SK-N-SH (cell line): ENCODE measurements around the gene PKM. TPM values are rescaled to one million over a fixed set of nuclear protein-coding genes. Genes with fewer than 3 reads are reported as not detected.

Experiments
- CTCF ChIA-PET: fragments of 300-600, 350-600 bp; formaldehyde crosslinking; extraction: SDS; loops from one replicate; lab custom pipeline; 2021; lab: Yijun Ruan, JAX
- POLR2A ChIA-PET: fragments of 350-600 bp; sonication (Branson Sonifier 250); formaldehyde crosslinking; extraction: SDS; loops from one replicate; lab custom pipeline; 2020; ENCODE audit warnings: antibody characterized with exemption, inconsistent platforms; lab: Yijun Ruan, JAX
- DNase-seq: peaks from one replicate; pipeline ENCODE4 v3.0.0; 2012
- H2AFZ ChIP-seq: fragments of 200-600 bp; sonication (generic); 2 replicates; pipeline ENCODE4 v1.8.1; 2016; ENCODE audit warnings: antibody characterized with exemption, mild to moderate bottlenecking, low read depth
- H3F3A ChIP-seq: fragments of 200-600 bp; sonication (generic); replicated peaks from 2 replicates; pipeline ENCODE3; 2016; ENCODE audit warnings: antibody characterized with exemption, mild to moderate bottlenecking; ENCODE audit not compliant: insufficient read depth
- H3K27ac ChIP-seq, 2 experiments: fragments of 200-500 bp in 1 of 2; fragments of 200-600 bp in 1 of 2; sonication (Bioruptor generic) in 1 of 2; sonication (generic), shearing (Covaris generic) in 1 of 2; 2 replicates each; pipeline versions ENCODE4 v1.5.1 to v1.6.1; 2014 to 2016; ENCODE audit warnings: low read depth in 2 of 2, inconsistent platforms in 1 of 2, low read length in 1 of 2, mild to moderate bottlenecking in 1 of 2, mixed read lengths in 1 of 2
- H3K27me3 ChIP-seq: fragments of 200-600 bp; sonication (generic), shearing (Covaris generic); 2 replicates; pipeline ENCODE4 v1.6.1; 2016; ENCODE audit warnings: mixed run types; ENCODE audit not compliant: insufficient read depth
- H3K36me3 ChIP-seq, 2 experiments: fragments of 200-500 bp in 1 of 2; fragments of 200-600 bp in 1 of 2; sonication (Bioruptor generic) in 1 of 2; sonication (generic) in 1 of 2; replicated peaks in 1 of 2; 2 replicates each; pipeline versions ENCODE3 to v1.5.1; 2014 to 2016; ENCODE audit warnings: low read length in 1 of 2, mild to moderate bottlenecking in 1 of 2; ENCODE audit not compliant: insufficient read depth in 2 of 2, control insufficient read depth in 1 of 2
- H3K4me1 ChIP-seq, 2 experiments: fragments of 200-500 bp in 1 of 2; fragments of 200-600 bp in 1 of 2; sonication (Bioruptor generic) in 1 of 2; sonication (generic), shearing (Covaris generic) in 1 of 2; 2 replicates each; pipeline versions ENCODE4 v1.5.1 to v1.6.1; 2014 to 2016; ENCODE audit warnings: low read depth in 1 of 2, low read length in 1 of 2, mixed run types in 1 of 2; ENCODE audit not compliant: insufficient read depth in 2 of 2, control insufficient read depth in 1 of 2
- H3K4me2 ChIP-seq: fragments of 200-600 bp; sonication (generic), shearing (Covaris generic); 2 replicates; pipeline ENCODE4 v1.6.1; 2017; ENCODE audit warnings: mixed run types
- H3K4me3 ChIP-seq, 2 experiments: fragments of 200-500 bp in 1 of 2; fragments of 200-600 bp in 1 of 2; sonication (Bioruptor generic) in 1 of 2; sonication (generic), shearing (Covaris generic) in 1 of 2; 2 replicates each; pipeline versions ENCODE4 v1.5.1 to v1.8.1; 2014 to 2016; ENCODE audit warnings: low read depth in 2 of 2, inconsistent platforms in 1 of 2, low read length in 1 of 2, mild to moderate bottlenecking in 1 of 2, mixed read lengths in 1 of 2, moderate library complexity in 1 of 2
- H3K79me2 ChIP-seq: fragments of 200-600 bp; sonication (generic); 2 replicates; pipeline ENCODE4 v1.8.1; 2017; ENCODE audit warnings: mild to moderate bottlenecking; ENCODE audit not compliant: insufficient read depth
- H3K9ac ChIP-seq: fragments of 200-600 bp; sonication (generic); 2 replicates; pipeline ENCODE4 v1.6.1; 2017; ENCODE audit warnings: mixed run types
- H3K9me2 ChIP-seq: fragments of 200-600 bp; sonication (generic); 2 replicates; pipeline ENCODE4 v1.6.1; 2017; ENCODE audit warnings: mixed run types
- H3K9me3 ChIP-seq: fragments of 200-600 bp; sonication (generic); 2 replicates; pipeline ENCODE4 v1.6.1; 2017; ENCODE audit warnings: mixed run types, mild to moderate bottlenecking, moderate library complexity
- H4K20me1 ChIP-seq: fragments of 200-600 bp; sonication (generic); 2 replicates; pipeline ENCODE4 v1.6.1; 2017; ENCODE audit warnings: mild to moderate bottlenecking, mixed run types; ENCODE audit not compliant: insufficient read depth
- ELF1 ChIP-seq: IDR thresholded peaks from 2 replicates; pipeline ENCODE4 v1.4.0; 2012
- EP300 ChIP-seq, 2 experiments: IDR thresholded peaks; 2 replicates each; pipeline versions ENCODE4 v1.4.0 to v1.6.1; 2012; ENCODE audit warnings: borderline replicate concordance in 1 of 2, low read depth in 1 of 2, low read length in 1 of 2
- FOSL2 ChIP-seq: IDR thresholded peaks from 2 replicates; pipeline ENCODE4 v1.4.0; 2012; ENCODE audit warnings: low read depth, mild to moderate bottlenecking, moderate library complexity, borderline replicate concordance
- FOXJ3 ChIP-seq: sonication (generic); formaldehyde crosslinking; IDR thresholded peaks from 2 replicates; pipeline ENCODE4 v1.5.1; 2020; ENCODE audit warnings: mild to moderate bottlenecking, missing genetic modification reagents
- FOXM1 ChIP-seq: IDR thresholded peaks from 2 replicates; pipeline ENCODE4 v1.4.0; 2012; ENCODE audit warnings: low read depth, mild to moderate bottlenecking
- GATA2 ChIP-seq: sonication (generic); formaldehyde crosslinking; IDR thresholded peaks from 2 replicates; pipeline ENCODE4 v1.5.0; 2020; ENCODE audit warnings: mild to moderate bottlenecking, missing genetic modification reagents
- MEF2A ChIP-seq: IDR thresholded peaks from 2 replicates; pipeline ENCODE4 v1.4.0; 2012; ENCODE audit warnings: low read depth, borderline replicate concordance
- MXI1 ChIP-seq: IDR thresholded peaks from 2 replicates; pipeline ENCODE4 v1.6.1; 2012; ENCODE audit warnings: mild to moderate bottlenecking, low read depth, low read length, improper control_type of control experiment
- POLR2AphosphoS5 ChIP-seq: IDR thresholded peaks from 2 replicates; pipeline ENCODE4 v1.6.1; 2012; ENCODE audit warnings: low read depth, low read length
- RAD21 ChIP-seq: IDR thresholded peaks from 2 replicates; pipeline ENCODE4 v1.6.1; 2012; ENCODE audit warnings: mild to moderate bottlenecking, low read length
- RFX5 ChIP-seq: IDR thresholded peaks from 2 replicates; pipeline ENCODE4 v1.6.1; 2012; ENCODE audit warnings: mild to moderate bottlenecking, improper control_type of control experiment, low read length
- RXRA ChIP-seq: IDR thresholded peaks from 2 replicates; pipeline ENCODE4 v1.4.0; 2012; ENCODE audit warnings: low read depth, mild to moderate bottlenecking, borderline replicate concordance
- SIN3A ChIP-seq: IDR thresholded peaks from 2 replicates; pipeline ENCODE4 v1.6.1; 2012; ENCODE audit warnings: low read depth, mild to moderate bottlenecking, low read length, moderate library complexity, borderline replicate concordance
- SMC3 ChIP-seq: IDR thresholded peaks from 2 replicates; pipeline ENCODE4 v1.6.1; 2012; ENCODE audit warnings: low read depth, low read length, improper control_type of control experiment
- TCF12 ChIP-seq: IDR thresholded peaks from 2 replicates; pipeline ENCODE4 v1.4.0; 2012
- TEAD4 ChIP-seq: IDR thresholded peaks from 2 replicates; pipeline ENCODE4 v1.4.0; 2012; ENCODE audit warnings: mild to moderate bottlenecking, borderline replicate concordance; ENCODE audit not compliant: insufficient read depth
- WGBS: methylation state at CpG from one replicate; pipeline ENCODE4 v1.1.6; 2017; ENCODE audit warnings: low lambda C conversion rate; 5-methylcytosine and 5-hydroxymethylcytosine counted together
- polyA plus RNA-seq, 3 experiments: library from polyadenylated mRNA; depleted of rRNA; stranded (reverse); fragments of >200 nt; gene quantifications; 2 replicates each; pipeline ENCODE4 v1.2.3, GENCODE V29; 2012
- TF ChIP-seq, protein P1 (sequence below): IDR thresholded peaks from 2 replicates; pipeline ENCODE4; 2012
- TF ChIP-seq, protein P2 (sequence below): fragments of 200-600 bp; sonication (generic); IDR thresholded peaks from 2 replicates; pipeline ENCODE4 v1.6.1; 2017; ENCODE audit warnings: antibody characterized with exemption, mild to moderate bottlenecking, moderate library complexity
- TF ChIP-seq, protein P3 (sequence below): IDR thresholded peaks from 2 replicates; pipeline ENCODE4 v1.4.0; 2012; ENCODE audit warnings: low read depth, borderline replicate concordance

Gene PKM
- polyA plus RNA-seq, 1 of the 3 experiments (the other 2 are of a cell fraction), result 1,453 TPM

DNA sequence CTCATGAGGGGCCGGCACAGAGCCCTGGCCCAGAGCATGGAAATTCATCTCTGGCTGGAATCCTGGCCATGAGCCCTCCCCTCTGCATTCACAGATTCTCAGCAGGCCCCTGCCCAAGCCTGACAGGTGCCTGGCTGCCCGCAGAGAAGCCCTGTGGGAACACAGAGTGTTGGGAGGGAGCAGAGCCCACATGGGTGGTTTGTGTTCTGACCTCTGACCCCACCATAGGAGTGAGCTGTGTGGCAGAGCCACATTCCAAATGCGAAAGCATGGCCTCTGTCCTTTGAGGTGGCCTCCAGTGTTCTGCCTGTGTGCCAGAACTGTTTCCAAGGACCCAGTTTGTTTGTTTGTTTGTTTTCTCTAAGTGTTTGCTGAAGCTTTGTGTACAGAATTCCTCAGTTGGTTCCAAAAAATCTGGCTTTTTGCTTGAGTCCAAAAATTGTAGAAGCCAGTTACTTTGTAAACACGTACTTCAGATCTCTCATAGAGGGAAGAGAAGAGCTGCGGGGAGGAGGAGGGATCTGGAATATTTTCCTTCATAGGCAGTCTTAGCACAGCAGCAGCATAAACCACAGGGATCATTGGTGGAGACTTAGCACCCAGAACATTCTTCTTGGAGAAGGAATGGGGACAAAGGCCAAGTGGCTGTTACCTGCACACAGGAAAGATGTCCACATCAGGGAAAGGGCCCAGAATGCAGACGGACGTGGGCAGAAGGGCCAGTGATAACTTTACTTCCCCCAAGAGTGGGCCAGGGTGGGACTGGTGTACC is 69.4 kb downstream of the PKM start:
- no peak for DNase-seq
- Histone ChIP-seq H3K9ac (no peak overlapping the region), H3K4me1 (no peaks in the 10 kb centered on the region), H3K79me2 (no peaks in the 10 kb centered on the region), H3K9me2 (no peaks in the 10 kb centered on the region), H3K4me3 (no peak overlapping the region), H3K4me2 (no peak overlapping the region), H3K27me3 (no peaks in the 10 kb centered on the region), H3K9me3 (no peaks in the 10 kb centered on the region), H3K36me3 (no peaks in the 10 kb centered on the region), H3F3A (no peaks in the 10 kb centered on the region), H3K27ac (no peak overlapping the region), H2AFZ (no peak overlapping the region), H4K20me1 (no peaks in the 10 kb centered on the region)
- 89% methylated on average over 7 of the region's 7 CpGs for WGBS
- TF ChIP-seq FOSL2 (no peak), FOXM1 (no peak), RFX5 (no peak), SIN3A (no peak), TEAD4 (no peak), MEF2A (no peak), SMC3 (no peak), RAD21 (no peak), ELF1 (no peak), MXI1 (no peak), RXRA (no peak), TCF12 (no peak), EP300 (IDR thresholded peaks at IDR 0.05; ENCODE audit: borderline replicate concordance in 1 of 2, low read depth in 1 of 2, low read length in 1 of 2) (no peak), POLR2AphosphoS5 (no peak), FOXJ3 (no peak), GATA2 (no peak)
- TF ChIP-seq, protein P1, sequence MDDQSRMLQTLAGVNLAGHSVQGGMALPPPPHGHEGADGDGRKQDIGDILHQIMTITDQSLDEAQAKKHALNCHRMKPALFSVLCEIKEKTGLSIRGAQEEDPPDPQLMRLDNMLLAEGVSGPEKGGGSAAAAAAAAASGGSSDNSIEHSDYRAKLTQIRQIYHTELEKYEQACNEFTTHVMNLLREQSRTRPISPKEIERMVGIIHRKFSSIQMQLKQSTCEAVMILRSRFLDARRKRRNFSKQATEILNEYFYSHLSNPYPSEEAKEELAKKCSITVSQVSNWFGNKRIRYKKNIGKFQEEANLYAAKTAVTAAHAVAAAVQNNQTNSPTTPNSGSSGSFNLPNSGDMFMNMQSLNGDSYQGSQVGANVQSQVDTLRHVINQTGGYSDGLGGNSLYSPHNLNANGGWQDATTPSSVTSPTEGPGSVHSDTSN, result no peak
- TF ChIP-seq, protein P2, sequence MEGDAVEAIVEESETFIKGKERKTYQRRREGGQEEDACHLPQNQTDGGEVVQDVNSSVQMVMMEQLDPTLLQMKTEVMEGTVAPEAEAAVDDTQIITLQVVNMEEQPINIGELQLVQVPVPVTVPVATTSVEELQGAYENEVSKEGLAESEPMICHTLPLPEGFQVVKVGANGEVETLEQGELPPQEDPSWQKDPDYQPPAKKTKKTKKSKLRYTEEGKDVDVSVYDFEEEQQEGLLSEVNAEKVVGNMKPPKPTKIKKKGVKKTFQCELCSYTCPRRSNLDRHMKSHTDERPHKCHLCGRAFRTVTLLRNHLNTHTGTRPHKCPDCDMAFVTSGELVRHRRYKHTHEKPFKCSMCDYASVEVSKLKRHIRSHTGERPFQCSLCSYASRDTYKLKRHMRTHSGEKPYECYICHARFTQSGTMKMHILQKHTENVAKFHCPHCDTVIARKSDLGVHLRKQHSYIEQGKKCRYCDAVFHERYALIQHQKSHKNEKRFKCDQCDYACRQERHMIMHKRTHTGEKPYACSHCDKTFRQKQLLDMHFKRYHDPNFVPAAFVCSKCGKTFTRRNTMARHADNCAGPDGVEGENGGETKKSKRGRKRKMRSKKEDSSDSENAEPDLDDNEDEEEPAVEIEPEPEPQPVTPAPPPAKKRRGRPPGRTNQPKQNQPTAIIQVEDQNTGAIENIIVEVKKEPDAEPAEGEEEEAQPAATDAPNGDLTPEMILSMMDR, result no peak
- TF ChIP-seq, protein P3, sequence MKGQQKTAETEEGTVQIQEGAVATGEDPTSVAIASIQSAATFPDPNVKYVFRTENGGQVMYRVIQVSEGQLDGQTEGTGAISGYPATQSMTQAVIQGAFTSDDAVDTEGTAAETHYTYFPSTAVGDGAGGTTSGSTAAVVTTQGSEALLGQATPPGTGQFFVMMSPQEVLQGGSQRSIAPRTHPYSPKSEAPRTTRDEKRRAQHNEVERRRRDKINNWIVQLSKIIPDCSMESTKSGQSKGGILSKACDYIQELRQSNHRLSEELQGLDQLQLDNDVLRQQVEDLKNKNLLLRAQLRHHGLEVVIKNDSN, result no peak
- POLR2A ChIA-PET, result no interaction called here
- CTCF ChIA-PET, result interaction anchor here (1.5 to 2.2 kb wide), 2 partner anchors 408 to 418 kb away, joined by 4 to 13 read pairs; no protein-coding TSS in a partner anchor
